Measurements from ENCODE around the gene ZNF423. TPM values are rescaled to one million over a fixed set of nuclear protein-coding genes. Genes with fewer than 3 reads are reported as not detected.

Gene ZNF423
- total RNA-seq, 1 experiment from 2014 or later = 0.49 TPM

DNA sequence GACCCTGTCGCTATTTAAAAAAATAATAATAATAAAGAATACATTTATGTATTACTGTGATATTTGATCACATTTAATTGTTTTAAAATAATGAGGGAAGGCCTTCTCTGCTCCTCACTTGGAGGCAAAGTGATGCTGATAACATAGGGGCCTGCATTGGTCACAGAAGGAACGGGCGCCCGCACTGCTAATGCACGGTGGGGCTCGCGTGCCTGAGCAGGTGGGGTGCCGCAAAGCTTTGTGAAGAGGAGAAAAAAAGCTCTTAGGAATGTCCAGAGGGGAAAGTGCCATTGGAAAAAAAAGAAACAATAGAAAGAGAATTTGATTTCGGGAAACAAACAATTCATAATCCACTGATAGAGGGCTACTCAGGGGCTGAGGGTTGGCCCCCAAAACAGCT lies 143.8 kb downstream of the ZNF423 start:
- no TSS peak for BruUV-seq (replicated peaks)
- intact Hi-C loops (cut with micrococcal nuclease; ENCODE audit: unreplicated experiment) = no loop called here
- in situ Hi-C loops (cut with HindIII; ENCODE audit: low pct_unique_long_range_greater_than_20kb, low sequenced_read_pairs) = no loop called here
- DNase-seq (ENCODE audit: low read depth, low spot score) (no peak), ATAC-seq (no peak)
- Histone ChIP-seq H3K27ac (ENCODE audit: low read length) (no peak overlapping the region), H3K4me1 (ENCODE audit: control insufficient read depth, insufficient read depth, low read length) (no peaks in the 10 kb centered on the region), H3K9me3 (ENCODE audit: control insufficient read depth, insufficient read depth, low read depth, low read length) (no peaks in the 10 kb centered on the region), H3K36me3 (ENCODE audit: control insufficient read depth, insufficient read depth, low read length) (no peaks in the 10 kb centered on the region), H3K4me3 (ENCODE audit: low read depth in 2 of 2, low read length in 2 of 2) (no peak overlapping the region), H3K27me3 (ENCODE audit: control insufficient read depth, insufficient read depth, low read length) (no peaks in the 10 kb centered on the region)
- ChIA-PET POLR2A (no interaction called here), CTCF (no interaction called here)
- TF ChIP-seq, protein P1, sequence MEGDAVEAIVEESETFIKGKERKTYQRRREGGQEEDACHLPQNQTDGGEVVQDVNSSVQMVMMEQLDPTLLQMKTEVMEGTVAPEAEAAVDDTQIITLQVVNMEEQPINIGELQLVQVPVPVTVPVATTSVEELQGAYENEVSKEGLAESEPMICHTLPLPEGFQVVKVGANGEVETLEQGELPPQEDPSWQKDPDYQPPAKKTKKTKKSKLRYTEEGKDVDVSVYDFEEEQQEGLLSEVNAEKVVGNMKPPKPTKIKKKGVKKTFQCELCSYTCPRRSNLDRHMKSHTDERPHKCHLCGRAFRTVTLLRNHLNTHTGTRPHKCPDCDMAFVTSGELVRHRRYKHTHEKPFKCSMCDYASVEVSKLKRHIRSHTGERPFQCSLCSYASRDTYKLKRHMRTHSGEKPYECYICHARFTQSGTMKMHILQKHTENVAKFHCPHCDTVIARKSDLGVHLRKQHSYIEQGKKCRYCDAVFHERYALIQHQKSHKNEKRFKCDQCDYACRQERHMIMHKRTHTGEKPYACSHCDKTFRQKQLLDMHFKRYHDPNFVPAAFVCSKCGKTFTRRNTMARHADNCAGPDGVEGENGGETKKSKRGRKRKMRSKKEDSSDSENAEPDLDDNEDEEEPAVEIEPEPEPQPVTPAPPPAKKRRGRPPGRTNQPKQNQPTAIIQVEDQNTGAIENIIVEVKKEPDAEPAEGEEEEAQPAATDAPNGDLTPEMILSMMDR (IDR thresholded peaks at IDR 0.05) = no peak
- no peak for TF ChIP-seq TCF7L2 (IDR thresholded peaks at IDR 0.05; ENCODE audit: low read depth, low read length)
- TF ChIP-seq POLR2AphosphoS5 (IDR thresholded peaks at IDR 0.05; ENCODE audit: low read depth, low read length) = no peak
- no peak for TF ChIP-seq REST (IDR thresholded peaks at IDR 0.05; ENCODE audit: insufficient read depth in 1 of 2, low read depth in 2 of 2, low read length in 1 of 2)
- TF ChIP-seq SIN3A (IDR thresholded peaks at IDR 0.05; ENCODE audit: borderline replicate concordance, insufficient read depth, low read depth, low read length) = no peak

DNA sequence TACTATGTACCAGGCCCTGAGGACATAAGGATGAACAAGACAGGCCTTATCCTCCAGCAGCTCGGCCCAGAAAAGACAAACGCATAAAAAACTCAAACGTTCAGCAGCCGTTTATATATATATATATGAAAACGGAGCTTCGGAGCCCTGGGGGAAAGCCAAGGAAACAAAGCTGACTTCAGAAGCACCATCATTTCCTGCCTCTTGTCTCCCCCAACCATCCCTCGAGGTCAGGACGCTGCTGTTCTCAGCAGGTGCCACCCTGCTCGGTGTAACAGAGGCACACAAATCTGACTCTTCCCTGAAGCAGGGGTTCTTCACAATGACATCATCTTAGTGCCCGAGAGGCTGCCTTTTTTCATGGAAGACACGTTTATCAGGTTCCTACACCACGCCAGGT lies 146.9 kb downstream of the ZNF423 start:
- no peak overlapping the region for H3K27ac ChIP-seq (ENCODE audit: low read length)
- ATAC-seq (no peak), DNase-seq (ENCODE audit: low read depth, low spot score) (no peak)
- ChIA-PET POLR2A (no interaction called here), CTCF (no interaction called here)
- no peaks in the 10 kb centered on the region for H3K27me3 ChIP-seq (ENCODE audit: control insufficient read depth, insufficient read depth, low read length)
- TF ChIP-seq SIN3A (IDR thresholded peaks at IDR 0.05; ENCODE audit: borderline replicate concordance, insufficient read depth, low read depth, low read length) (no peak), TCF7L2 (IDR thresholded peaks at IDR 0.05; ENCODE audit: low read depth, low read length) (no peak), POLR2AphosphoS5 (IDR thresholded peaks at IDR 0.05; ENCODE audit: low read depth, low read length) (no peak), REST (IDR thresholded peaks at IDR 0.05; ENCODE audit: insufficient read depth in 1 of 2, low read depth in 2 of 2, low read length in 1 of 2) (no peak)
- TF ChIP-seq, protein P1 (IDR thresholded peaks at IDR 0.05) = no peak
- H3K4me1 ChIP-seq (ENCODE audit: control insufficient read depth, insufficient read depth, low read length) = no peaks in the 10 kb centered on the region
- intact Hi-C loops (cut with micrococcal nuclease; ENCODE audit: unreplicated experiment) (no loop called here), in situ Hi-C loops (cut with HindIII; ENCODE audit: low pct_unique_long_range_greater_than_20kb, low sequenced_read_pairs) (no loop called here)
- no peaks in the 10 kb centered on the region for H3K9me3 ChIP-seq (ENCODE audit: control insufficient read depth, insufficient read depth, low read depth, low read length)
- H3K4me3 ChIP-seq (ENCODE audit: low read depth in 2 of 2, low read length in 2 of 2) = no peak overlapping the region
- H3K36me3 ChIP-seq (ENCODE audit: control insufficient read depth, insufficient read depth, low read length) = no peaks in the 10 kb centered on the region
- no TSS peak for BruUV-seq (replicated peaks)
